ENCODE data around the gene SPTSSB. TPM values are rescaled to one million over a fixed set of nuclear protein-coding genes. Genes with fewer than 3 reads are reported as not detected.

Gene SPTSSB
- total and polyA plus RNA-seq, 4 donors = under 0.01 to 1.0 (median 0.05) TPM

- Histone ChIP-seq H3K27ac (ENCODE audit: low read depth in 1 of 2, low read length in 2 of 2) (no peak overlapping the region), H3K36me3 (ENCODE audit: control insufficient read depth in 4 of 4, insufficient read depth in 3 of 4, low read depth in 1 of 4, low read length in 3 of 4) (no peaks in the 10 kb centered on the region), H3K27me3 (ENCODE audit: control insufficient read depth in 4 of 4, insufficient read depth in 4 of 4, low read length in 3 of 4) (peaks cover 0 to 2% (median 0%) of the 10 kb centered on the region in 4 donors), H3K9ac (ENCODE audit: low read depth in 1 of 2, low read length in 2 of 2) (no peak overlapping the region), H3K4me3 (ENCODE audit: low read depth in 1 of 3, low read length in 3 of 3) (no peak overlapping the region), H3K4me1 (ENCODE audit: control insufficient read depth in 4 of 4, insufficient read depth in 4 of 4, low read length in 3 of 4) (peaks cover 5 to 12% (median 7%) of the 10 kb centered on the region in 4 donors), H3K9me3 (ENCODE audit: control insufficient read depth in 4 of 4, low read length in 3 of 4) (no peaks in the 10 kb centered on the region)
- WGBS = 90% methylated on average over 1 of the region's 1 CpG
- no peak for DNase-seq (ENCODE audit: low spot score)
- no peak for TF ChIP-seq HNF4G (IDR thresholded peaks at IDR 0.05)
- TF ChIP-seq MAX (IDR thresholded peaks at IDR 0.05) = no peak
- TF ChIP-seq FOXA1 (IDR thresholded peaks at IDR 0.05) = no peak
- TF ChIP-seq, protein P1, sequence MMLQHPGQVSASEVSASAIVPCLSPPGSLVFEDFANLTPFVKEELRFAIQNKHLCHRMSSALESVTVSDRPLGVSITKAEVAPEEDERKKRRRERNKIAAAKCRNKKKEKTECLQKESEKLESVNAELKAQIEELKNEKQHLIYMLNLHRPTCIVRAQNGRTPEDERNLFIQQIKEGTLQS (IDR thresholded peaks at IDR 0.05) = no peak
- TF ChIP-seq HNF4A (conservative IDR thresholded peaks at IDR 0.05) = no peak
- TF ChIP-seq ZBTB33 (IDR thresholded peaks at IDR 0.05) = no peak
- TF ChIP-seq EGR1 (IDR thresholded peaks at IDR 0.05; ENCODE audit: low read depth in 2 of 2) = no peak
- no peak for TF ChIP-seq NR2F2 (IDR thresholded peaks at IDR 0.05)
- TF ChIP-seq RAD21 (IDR thresholded peaks at IDR 0.05) = no peak
- TF ChIP-seq, protein P2, sequence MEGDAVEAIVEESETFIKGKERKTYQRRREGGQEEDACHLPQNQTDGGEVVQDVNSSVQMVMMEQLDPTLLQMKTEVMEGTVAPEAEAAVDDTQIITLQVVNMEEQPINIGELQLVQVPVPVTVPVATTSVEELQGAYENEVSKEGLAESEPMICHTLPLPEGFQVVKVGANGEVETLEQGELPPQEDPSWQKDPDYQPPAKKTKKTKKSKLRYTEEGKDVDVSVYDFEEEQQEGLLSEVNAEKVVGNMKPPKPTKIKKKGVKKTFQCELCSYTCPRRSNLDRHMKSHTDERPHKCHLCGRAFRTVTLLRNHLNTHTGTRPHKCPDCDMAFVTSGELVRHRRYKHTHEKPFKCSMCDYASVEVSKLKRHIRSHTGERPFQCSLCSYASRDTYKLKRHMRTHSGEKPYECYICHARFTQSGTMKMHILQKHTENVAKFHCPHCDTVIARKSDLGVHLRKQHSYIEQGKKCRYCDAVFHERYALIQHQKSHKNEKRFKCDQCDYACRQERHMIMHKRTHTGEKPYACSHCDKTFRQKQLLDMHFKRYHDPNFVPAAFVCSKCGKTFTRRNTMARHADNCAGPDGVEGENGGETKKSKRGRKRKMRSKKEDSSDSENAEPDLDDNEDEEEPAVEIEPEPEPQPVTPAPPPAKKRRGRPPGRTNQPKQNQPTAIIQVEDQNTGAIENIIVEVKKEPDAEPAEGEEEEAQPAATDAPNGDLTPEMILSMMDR (IDR thresholded peaks at IDR 0.05; ENCODE audit: low read depth, low read length, missing input control) = no peak
- TF ChIP-seq JUND (IDR thresholded peaks at IDR 0.05) = no peak
- TF ChIP-seq YY1 (IDR thresholded peaks at IDR 0.05) = no peak
- TF ChIP-seq TAF1 (conservative IDR thresholded peaks at IDR 0.05) = no peak
Measured at GRCh38 chr3:161413855-161414210, 42.5 kb upstream of the SPTSSB start.

DNA sequence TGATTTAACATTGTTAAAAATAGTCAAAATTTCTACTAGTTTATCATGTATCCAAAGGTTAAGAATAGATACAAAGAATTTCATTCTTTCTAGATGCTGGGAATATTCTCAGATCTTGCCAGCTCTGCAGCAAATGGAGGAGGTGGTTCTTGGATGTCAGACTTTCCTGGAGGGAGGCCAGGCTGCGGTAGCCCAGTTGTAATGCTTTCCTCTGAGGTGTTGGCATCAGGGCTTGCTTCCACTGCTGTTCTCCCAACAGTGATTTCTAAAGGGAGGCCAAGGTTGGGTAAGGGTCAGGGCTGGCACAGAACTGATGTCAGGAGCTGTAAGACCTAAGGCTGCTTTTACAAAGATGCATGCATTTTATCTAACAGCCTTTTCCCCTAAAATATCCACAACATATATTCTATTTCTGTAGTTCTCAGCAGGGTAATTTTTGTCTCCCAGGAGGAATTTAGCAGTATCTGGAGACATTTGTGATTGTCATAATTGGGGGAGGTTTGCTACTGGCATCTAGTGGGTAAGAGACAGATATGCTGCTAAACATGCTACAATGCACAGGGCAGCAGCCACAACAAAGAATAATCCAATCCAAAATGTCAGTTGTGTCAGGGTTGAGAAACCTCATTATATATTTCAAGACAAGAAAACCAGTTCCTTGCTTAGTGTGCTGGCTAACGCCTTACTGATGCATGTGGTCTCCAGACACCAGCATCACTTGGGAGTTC, 42.0 kb upstream of the SPTSSB start:
- Histone ChIP-seq H3K27me3 (ENCODE audit: control insufficient read depth in 4 of 4, insufficient read depth in 4 of 4, low read length in 3 of 4) (peaks cover 0 to 2% (median 0%) of the 10 kb centered on the region in 4 donors), H3K4me1 (ENCODE audit: control insufficient read depth in 4 of 4, insufficient read depth in 4 of 4, low read length in 3 of 4) (peaks cover 5 to 12% (median 7%) of the 10 kb centered on the region in 4 donors), H3K9ac (ENCODE audit: low read depth in 1 of 2, low read length in 2 of 2) (no peak overlapping the region), H3K4me3 (ENCODE audit: low read depth in 1 of 3, low read length in 3 of 3) (no peak overlapping the region), H3K36me3 (ENCODE audit: control insufficient read depth in 4 of 4, insufficient read depth in 3 of 4, low read depth in 1 of 4, low read length in 3 of 4) (no peaks in the 10 kb centered on the region), H3K27ac (ENCODE audit: low read depth in 1 of 2, low read length in 2 of 2) (no peak overlapping the region), H3K9me3 (ENCODE audit: control insufficient read depth in 4 of 4, low read length in 3 of 4) (no peaks in the 10 kb centered on the region)
- 30% methylated on average over 2 of the region's 2 CpGs for WGBS
- TF ChIP-seq, protein P1 (IDR thresholded peaks at IDR 0.05) = no peak
- TF ChIP-seq TAF1 (conservative IDR thresholded peaks at IDR 0.05) = no peak
- TF ChIP-seq HNF4A (conservative IDR thresholded peaks at IDR 0.05) = no peak
- no peak for TF ChIP-seq RAD21 (IDR thresholded peaks at IDR 0.05)
- no peak for TF ChIP-seq GABPA (IDR thresholded peaks at IDR 0.05 in 1 of 2, conservative IDR thresholded peaks at IDR 0.05 in 1 of 2)
- TF ChIP-seq NR2F2 (IDR thresholded peaks at IDR 0.05) = no peak
- TF ChIP-seq MAX (IDR thresholded peaks at IDR 0.05) = no peak
- no peak for TF ChIP-seq HNF4G (IDR thresholded peaks at IDR 0.05)
- no peak for TF ChIP-seq FOXA2 (IDR thresholded peaks at IDR 0.05)
- no peak for TF ChIP-seq FOXA1 (IDR thresholded peaks at IDR 0.05)
- TF ChIP-seq JUND (IDR thresholded peaks at IDR 0.05) = no peak
- no peak for TF ChIP-seq RXRA (IDR thresholded peaks at IDR 0.05)
- TF ChIP-seq, protein P3, sequence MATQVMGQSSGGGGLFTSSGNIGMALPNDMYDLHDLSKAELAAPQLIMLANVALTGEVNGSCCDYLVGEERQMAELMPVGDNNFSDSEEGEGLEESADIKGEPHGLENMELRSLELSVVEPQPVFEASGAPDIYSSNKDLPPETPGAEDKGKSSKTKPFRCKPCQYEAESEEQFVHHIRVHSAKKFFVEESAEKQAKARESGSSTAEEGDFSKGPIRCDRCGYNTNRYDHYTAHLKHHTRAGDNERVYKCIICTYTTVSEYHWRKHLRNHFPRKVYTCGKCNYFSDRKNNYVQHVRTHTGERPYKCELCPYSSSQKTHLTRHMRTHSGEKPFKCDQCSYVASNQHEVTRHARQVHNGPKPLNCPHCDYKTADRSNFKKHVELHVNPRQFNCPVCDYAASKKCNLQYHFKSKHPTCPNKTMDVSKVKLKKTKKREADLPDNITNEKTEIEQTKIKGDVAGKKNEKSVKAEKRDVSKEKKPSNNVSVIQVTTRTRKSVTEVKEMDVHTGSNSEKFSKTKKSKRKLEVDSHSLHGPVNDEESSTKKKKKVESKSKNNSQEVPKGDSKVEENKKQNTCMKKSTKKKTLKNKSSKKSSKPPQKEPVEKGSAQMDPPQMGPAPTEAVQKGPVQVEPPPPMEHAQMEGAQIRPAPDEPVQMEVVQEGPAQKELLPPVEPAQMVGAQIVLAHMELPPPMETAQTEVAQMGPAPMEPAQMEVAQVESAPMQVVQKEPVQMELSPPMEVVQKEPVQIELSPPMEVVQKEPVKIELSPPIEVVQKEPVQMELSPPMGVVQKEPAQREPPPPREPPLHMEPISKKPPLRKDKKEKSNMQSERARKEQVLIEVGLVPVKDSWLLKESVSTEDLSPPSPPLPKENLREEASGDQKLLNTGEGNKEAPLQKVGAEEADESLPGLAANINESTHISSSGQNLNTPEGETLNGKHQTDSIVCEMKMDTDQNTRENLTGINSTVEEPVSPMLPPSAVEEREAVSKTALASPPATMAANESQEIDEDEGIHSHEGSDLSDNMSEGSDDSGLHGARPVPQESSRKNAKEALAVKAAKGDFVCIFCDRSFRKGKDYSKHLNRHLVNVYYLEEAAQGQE (IDR thresholded peaks at IDR 0.05) = no peak
- TF ChIP-seq YY1 (IDR thresholded peaks at IDR 0.05) = no peak
- no peak for DNase-seq (ENCODE audit: low spot score)

All from liver (tissue), 9 donors.